ENCODE measurements around the gene KIRREL3.

Gene KIRREL3

DNA sequence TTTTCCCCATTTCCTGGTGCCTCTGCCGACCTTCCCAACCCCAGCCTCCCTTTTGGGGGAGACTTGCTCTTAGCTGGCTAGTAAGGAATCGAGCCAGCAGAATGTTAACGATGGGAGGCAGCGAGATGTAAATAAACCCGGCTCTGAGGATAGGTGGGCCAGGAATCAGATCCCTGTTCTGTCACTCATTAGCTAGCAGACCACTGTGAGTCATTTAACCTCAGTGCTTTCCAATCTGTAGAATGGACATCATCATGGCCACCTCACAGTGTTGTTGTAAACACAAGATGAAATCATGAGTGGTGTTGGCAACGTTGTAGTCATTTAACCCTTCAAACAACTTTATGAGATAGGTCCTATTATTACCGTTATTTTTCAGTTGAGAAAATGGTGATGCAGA, 208.6 kb downstream of the KIRREL3 start:
- Histone ChIP-seq H3K36me3 (ENCODE audit: insufficient read depth, low read length) (no peaks in the 10 kb centered on the region), H3K4me1 (ENCODE audit: insufficient read depth, low read length) (peaks cover 11% of the 10 kb centered on the region), H3K9ac (ENCODE audit: low read depth, low read length) (no peak overlapping the region), H3K9me3 (ENCODE audit: control insufficient read depth, insufficient read depth, low read length) (no peaks in the 10 kb centered on the region)

DNA sequence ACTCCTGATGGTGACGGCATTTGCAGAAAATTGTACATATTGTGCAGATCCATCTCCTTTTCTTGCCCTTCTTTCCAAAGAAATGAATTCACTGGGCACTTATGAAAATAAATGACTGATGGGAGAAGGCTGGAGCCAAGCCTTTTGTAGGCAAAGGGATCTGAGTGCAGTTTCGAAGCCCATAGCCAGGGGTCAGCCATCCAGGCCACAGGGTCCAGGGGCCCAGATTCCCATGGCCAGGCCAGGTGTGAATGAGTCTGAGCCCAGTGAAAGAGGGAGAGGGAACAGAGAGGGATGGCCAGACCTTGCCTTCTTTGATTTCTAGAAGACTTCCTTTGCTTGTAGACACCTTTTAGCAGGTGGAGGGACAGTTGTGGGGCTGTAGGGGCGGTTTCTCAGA, 209.1 kb downstream of the KIRREL3 start:
- Histone ChIP-seq H3K9ac (ENCODE audit: low read depth, low read length) (no peak overlapping the region), H3K4me1 (ENCODE audit: insufficient read depth, low read length) (peaks cover 11% of the 10 kb centered on the region), H3K36me3 (ENCODE audit: insufficient read depth, low read length) (no peaks in the 10 kb centered on the region), H3K9me3 (ENCODE audit: control insufficient read depth, insufficient read depth, low read length) (no peaks in the 10 kb centered on the region)

DNA sequence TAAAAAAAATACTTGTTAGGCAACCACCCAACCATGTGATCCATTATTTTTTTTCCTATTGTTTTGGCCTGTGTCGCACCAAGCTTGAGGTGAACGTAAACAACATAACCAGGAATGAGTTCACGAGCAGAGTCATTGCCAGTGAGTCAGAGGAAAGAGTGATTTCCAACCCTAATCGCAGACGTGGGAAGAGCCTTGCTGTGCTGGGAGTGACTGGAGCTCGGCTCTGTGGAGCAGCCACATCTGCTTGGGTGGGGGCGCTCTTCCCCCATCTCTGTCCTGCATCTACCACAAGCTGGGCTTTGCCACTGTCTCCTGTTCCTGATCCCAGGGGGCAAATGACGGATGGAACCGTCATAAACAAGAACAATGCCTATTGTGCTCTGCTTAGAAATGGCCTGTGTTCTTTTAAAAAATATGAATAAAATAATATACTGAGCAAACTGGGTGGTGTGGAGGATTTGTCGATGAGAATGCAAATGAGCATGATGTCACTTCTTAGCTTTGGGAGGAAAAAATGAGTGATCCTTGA, 210.0 kb downstream of the KIRREL3 start:
- Histone ChIP-seq H3K9me3 (ENCODE audit: control insufficient read depth, insufficient read depth, low read length) (no peaks in the 10 kb centered on the region), H3K4me1 (ENCODE audit: insufficient read depth, low read length) (peaks cover 11% of the 10 kb centered on the region), H3K9ac (ENCODE audit: low read depth, low read length) (no peak overlapping the region)

DNA sequence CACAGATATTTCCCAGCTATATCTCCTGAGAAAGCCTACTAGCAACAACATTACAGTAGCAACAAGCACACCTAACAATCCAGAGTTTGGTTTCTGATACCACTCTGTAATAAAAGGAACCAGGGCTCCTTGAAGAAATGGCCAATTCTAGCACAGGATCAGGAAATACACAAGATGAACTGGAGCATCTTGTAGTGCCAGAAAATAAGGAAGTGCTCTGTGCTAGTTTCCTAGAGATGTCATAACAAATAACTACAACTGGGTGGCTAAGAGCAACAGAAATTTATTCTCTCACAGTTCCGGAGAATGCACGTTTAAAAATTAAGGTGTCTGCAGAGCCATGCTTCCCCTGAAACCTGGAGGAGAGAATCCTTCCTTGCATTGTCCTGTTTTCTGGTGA, 217.8 kb downstream of the KIRREL3 start:
- Histone ChIP-seq H3K36me3 (ENCODE audit: insufficient read depth, low read length) (no peaks in the 10 kb centered on the region), H3K9me3 (ENCODE audit: control insufficient read depth, insufficient read depth, low read length) (no peaks in the 10 kb centered on the region), H3K9ac (ENCODE audit: low read depth, low read length) (no peak overlapping the region), H3K4me1 (ENCODE audit: insufficient read depth, low read length) (no peaks in the 10 kb centered on the region)

More for the DNA sequence above, 210.0 kb downstream of the KIRREL3 start:
- no peaks in the 10 kb centered on the region for H3K36me3 ChIP-seq (ENCODE audit: insufficient read depth, low read length)

DNA sequence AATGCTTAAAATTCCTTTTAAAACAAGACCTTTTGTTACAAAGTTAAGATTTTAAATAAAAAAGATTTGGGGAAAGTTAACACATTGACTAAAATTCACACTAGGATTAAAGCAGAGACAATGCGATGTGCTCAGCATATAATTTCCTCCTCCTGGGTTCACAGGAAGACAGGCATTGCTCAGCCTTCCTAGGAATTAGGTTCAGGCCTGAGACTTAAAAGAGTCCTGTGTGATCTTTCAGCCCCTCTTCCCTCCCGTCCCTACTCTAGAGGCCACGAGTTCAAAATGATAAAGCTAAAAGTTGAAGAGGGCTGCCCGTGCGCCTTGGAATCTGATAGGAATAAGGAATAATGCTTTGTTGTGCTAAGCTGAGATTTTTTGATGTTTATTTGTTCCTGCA, 218.6 kb downstream of the KIRREL3 start:
- Histone ChIP-seq H3K4me1 (ENCODE audit: insufficient read depth, low read length) (no peaks in the 10 kb centered on the region), H3K36me3 (ENCODE audit: insufficient read depth, low read length) (no peaks in the 10 kb centered on the region), H3K9me3 (ENCODE audit: control insufficient read depth, insufficient read depth, low read length) (no peaks in the 10 kb centered on the region), H3K9ac (ENCODE audit: low read depth, low read length) (no peak overlapping the region)

DNA sequence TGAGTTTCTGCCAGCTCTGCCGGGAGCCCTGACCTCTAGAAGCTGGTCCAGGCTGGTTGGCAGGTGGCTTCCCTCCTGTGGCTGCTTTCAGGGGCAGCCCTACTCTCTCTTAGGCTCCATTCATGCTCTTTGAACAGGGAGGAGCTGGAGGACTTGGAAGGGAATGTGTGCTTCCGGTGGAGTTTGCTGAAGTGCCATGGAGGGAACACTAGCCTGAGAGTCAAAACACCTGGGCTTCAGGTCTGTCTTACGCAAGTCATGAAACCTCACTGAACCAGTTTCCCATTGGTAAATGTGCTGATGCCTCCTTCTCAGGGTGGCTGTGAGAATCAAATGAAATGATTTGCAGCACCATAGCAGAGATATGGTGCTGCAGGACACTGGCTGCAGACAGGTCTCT, 224.5 kb downstream of the KIRREL3 start:
- H3K9ac ChIP-seq (ENCODE audit: low read depth, low read length), result no peak overlapping the region
- H3K36me3 ChIP-seq (ENCODE audit: insufficient read depth, low read length), result no peaks in the 10 kb centered on the region
- H3K4me1 ChIP-seq (ENCODE audit: insufficient read depth, low read length), result no peaks in the 10 kb centered on the region
- no peaks in the 10 kb centered on the region for H3K9me3 ChIP-seq (ENCODE audit: control insufficient read depth, insufficient read depth, low read length)

DNA sequence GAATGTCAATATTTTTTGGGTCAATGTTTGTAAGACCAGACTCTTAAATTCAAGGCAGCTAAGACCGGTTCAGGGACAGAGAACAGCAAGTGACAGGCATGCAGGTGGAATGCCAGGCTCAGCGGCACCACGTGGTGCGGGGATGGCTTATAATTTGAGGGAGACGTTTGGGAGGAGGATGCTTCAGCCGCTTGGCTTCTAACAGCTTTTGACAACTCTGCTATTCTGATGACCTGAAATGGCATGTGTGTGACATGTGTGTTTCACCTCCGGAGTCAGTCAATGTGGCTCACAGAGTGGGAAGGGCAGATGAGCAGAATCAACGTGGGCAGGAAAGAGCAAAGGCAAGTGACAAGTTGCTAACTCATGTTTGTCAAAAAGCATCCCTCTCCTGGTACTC, 228.3 kb downstream of the KIRREL3 start:
- Histone ChIP-seq H3K36me3 (ENCODE audit: insufficient read depth, low read length) (no peaks in the 10 kb centered on the region), H3K9ac (ENCODE audit: low read depth, low read length) (no peak overlapping the region), H3K9me3 (ENCODE audit: control insufficient read depth, insufficient read depth, low read length) (no peaks in the 10 kb centered on the region), H3K4me1 (ENCODE audit: insufficient read depth, low read length) (no peaks in the 10 kb centered on the region)

DNA sequence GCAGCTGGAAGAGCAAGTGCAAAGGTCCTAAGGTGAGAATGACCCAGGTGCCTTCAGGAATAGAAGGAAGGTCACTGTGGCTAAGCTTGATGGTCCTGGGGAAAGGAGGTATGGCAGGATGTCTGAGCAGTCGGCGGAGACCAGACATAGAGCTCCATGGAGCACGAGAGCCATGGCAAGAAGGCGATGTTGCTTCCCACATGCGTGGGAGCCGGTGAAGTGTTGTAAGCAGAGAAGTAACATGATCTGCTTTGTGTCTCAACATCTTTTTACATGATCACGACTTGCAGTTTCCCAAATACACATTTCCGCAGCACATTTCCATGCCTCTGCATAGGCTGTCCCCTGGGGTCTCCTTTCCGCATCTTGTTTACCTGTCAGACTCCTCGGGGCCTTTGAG, 231.9 kb downstream of the KIRREL3 start:
- H3K36me3 ChIP-seq (ENCODE audit: insufficient read depth, low read length), result no peaks in the 10 kb centered on the region
- no peaks in the 10 kb centered on the region for H3K4me1 ChIP-seq (ENCODE audit: insufficient read depth, low read length)
- H3K9ac ChIP-seq (ENCODE audit: low read depth, low read length), result no peak overlapping the region
- no peaks in the 10 kb centered on the region for H3K9me3 ChIP-seq (ENCODE audit: control insufficient read depth, insufficient read depth, low read length)

DNA sequence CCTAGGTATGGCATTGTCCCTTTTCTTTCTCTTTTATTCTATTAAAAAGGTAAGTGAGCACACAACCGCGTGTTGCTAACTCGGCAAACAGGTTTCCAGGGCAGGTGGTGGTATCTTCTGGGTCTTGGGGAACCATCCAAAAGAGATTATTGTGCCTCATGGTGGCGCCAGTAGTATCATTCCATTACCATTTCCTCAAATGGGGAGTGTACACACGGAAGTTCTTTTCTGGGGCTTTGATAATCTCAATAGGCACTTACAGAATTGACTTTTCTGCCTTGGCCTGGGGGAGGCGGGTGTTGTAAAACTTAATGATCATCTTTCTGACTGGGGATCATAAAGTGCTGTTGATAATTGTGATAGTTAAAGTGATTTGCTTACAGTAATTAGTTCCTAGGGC, 234.1 kb downstream of the KIRREL3 start:
- no peaks in the 10 kb centered on the region for H3K4me1 ChIP-seq (ENCODE audit: insufficient read depth, low read length)
- H3K9me3 ChIP-seq (ENCODE audit: control insufficient read depth, insufficient read depth, low read length), result no peaks in the 10 kb centered on the region
- no peaks in the 10 kb centered on the region for H3K36me3 ChIP-seq (ENCODE audit: insufficient read depth, low read length)
- H3K9ac ChIP-seq (ENCODE audit: low read depth, low read length), result no peak overlapping the region

DNA sequence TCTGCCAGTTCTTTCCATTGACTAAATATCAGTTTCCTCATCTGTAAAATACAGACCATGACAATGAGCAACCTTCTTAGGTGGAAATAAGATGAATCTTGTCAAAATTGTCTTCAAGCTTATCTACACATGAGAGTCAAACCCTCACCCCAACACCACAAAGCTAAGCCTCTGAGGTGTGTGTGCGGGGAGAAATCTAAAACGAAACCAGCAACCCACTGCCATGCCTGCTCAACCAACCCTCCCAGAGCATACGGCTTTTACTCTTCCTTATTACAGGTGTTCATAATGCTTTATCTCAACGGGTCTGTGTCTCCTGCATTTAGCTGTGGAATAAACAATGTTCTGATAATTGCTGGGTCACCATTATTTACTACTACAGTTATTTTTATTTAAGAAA, 235.4 kb downstream of the KIRREL3 start:
- Histone ChIP-seq H3K4me1 (ENCODE audit: insufficient read depth, low read length) (no peaks in the 10 kb centered on the region), H3K36me3 (ENCODE audit: insufficient read depth, low read length) (no peaks in the 10 kb centered on the region), H3K9ac (ENCODE audit: low read depth, low read length) (no peak overlapping the region), H3K9me3 (ENCODE audit: control insufficient read depth, insufficient read depth, low read length) (no peaks in the 10 kb centered on the region)

DNA sequence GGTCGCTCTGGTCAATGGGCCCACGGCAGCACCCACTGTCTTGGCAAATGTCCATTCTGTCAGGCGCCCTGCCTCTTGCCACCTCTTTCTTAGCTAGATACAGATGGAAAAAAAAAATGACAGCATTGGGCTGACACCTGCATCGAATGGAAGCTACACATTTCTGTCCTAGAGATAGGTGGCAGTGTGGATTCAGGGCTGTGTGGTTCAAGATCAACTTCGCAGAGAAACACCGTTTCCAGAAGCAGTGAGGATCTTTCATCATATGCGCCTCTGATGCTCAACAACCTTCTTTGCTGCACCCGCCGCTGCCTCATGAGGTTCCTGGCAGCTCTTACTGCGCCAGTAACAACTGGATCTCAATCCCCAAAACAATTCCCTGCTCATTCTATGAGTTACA, 236.3 kb downstream of the KIRREL3 start:
- H3K36me3 ChIP-seq (ENCODE audit: insufficient read depth, low read length), result no peaks in the 10 kb centered on the region
- H3K4me1 ChIP-seq (ENCODE audit: insufficient read depth, low read length), result no peaks in the 10 kb centered on the region
- no peaks in the 10 kb centered on the region for H3K9me3 ChIP-seq (ENCODE audit: control insufficient read depth, insufficient read depth, low read length)
- H3K9ac ChIP-seq (ENCODE audit: low read depth, low read length), result no peak overlapping the region

DNA sequence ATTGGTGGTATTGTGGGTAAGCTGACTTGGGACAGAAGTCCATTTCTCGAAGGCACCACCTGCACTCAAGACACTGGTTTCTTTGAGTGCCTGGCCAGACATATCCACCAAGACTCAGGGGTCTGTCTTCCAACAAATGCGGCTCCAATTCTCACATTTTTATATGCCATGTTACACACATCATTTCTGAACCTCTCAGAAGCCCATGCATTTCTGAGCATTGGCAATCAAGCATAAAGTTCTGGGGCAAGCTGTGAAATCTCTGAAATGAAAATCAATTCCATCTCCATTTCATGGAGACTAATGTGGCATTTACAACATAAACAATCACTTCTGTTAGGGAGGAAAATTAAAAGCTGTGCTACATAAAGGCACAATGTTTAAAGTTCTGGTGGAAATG, 243.7 kb downstream of the KIRREL3 start:
- Histone ChIP-seq H3K4me1 (ENCODE audit: insufficient read depth, low read length) (no peaks in the 10 kb centered on the region; the same call in 1 of the 2 replicates), H3K36me3 (ENCODE audit: insufficient read depth, low read length) (no peaks in the 10 kb centered on the region), H3K9ac (ENCODE audit: low read depth, low read length) (no peak overlapping the region), H3K9me3 (ENCODE audit: control insufficient read depth, insufficient read depth, low read length) (no peaks in the 10 kb centered on the region)

DNA sequence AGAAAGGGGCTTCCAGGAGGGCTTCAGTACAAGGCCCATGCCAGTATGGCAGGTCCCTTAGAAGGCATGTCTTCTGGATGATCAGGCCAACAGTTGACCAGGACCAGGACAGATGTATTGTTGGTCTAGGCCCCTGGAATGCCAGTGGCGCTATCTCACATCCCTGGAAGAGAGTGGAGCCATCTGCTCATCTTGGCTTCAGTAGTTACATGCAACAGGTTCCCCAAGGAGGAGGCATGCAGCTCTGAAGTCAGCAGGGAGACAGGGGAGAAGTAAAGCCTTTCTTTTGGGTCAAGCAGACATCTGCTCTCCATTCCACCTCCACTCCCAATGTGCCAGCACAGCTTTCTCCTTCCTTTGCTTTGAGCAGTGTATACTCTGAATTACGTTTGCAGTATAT, 244.1 kb downstream of the KIRREL3 start:
- no peaks in the 10 kb centered on the region; the same call in 1 of the 2 replicates for H3K4me1 ChIP-seq (ENCODE audit: insufficient read depth, low read length)
- H3K9ac ChIP-seq (ENCODE audit: low read depth, low read length), result no peak overlapping the region
- H3K36me3 ChIP-seq (ENCODE audit: insufficient read depth, low read length), result no peaks in the 10 kb centered on the region
- no peaks in the 10 kb centered on the region for H3K9me3 ChIP-seq (ENCODE audit: control insufficient read depth, insufficient read depth, low read length)

DNA sequence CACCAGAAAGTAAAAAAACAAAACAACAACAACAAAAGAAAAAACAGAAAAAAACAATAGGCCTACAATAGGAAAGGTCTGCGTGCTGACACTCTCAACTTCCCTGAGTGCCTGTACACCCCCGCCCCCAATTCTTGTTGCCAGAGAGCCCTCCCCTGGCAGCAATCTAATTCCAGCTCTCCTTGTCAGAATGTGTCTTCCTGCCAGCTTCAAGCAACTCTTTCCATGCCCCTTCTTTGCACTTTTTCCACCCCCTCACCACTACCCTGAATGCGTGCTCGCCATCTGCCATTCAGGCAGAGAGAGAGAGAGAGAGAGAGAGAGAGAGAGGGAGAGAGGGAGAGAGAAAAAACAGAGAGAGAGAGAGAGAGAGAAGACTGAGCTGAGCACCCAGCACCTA, 245.0 kb downstream of the KIRREL3 start:
- Histone ChIP-seq H3K36me3 (ENCODE audit: insufficient read depth, low read length) (no peaks in the 10 kb centered on the region), H3K9me3 (ENCODE audit: control insufficient read depth, insufficient read depth, low read length) (no peaks in the 10 kb centered on the region), H3K4me1 (ENCODE audit: insufficient read depth, low read length) (no peaks in the 10 kb centered on the region; the same call in 1 of the 2 replicates), H3K9ac (ENCODE audit: low read depth, low read length) (no peak overlapping the region)

DNA sequence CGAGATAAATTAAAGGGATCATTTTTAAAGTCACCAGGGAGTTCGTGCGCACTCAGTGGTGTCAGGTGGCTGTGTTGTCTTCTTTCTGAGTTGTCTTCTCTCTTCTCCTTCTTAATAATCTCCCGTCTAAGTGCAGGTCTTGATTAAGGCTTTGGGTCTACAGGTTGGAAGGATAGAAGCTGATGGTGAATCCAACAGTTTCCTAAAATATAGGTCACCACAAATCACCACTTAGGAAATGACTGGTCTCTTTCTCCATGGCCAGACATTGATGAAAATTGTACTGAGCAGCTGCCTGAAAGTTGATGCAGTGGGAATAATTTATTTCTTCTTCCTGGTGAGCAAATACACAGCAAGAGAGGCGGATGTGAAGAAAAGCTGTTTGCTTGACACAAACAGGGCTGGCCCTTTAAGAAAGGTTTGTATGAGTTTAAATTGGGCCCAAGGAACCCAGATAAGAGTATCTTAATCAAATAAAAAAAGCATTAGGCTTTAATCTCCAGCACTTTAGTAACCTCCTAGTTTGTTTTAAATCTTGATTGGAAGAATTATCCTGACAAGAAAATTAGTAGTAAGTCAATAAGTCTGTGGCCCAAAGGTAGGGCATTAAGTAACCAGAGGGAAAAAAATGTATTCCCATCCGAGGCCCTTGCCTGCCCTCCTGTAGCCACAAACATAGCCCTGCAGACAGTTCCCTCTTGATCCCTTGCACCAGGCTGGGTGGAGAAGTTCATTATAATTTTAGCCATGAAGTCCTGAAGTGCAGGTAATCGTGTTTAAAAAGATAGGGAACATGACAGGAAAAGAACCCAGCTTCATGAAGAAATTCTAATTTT, 245.8 kb downstream of the KIRREL3 start:
- no peaks in the 10 kb centered on the region for H3K36me3 ChIP-seq (ENCODE audit: insufficient read depth, low read length)
- no peak overlapping the region for H3K9ac ChIP-seq (ENCODE audit: low read depth, low read length)
- H3K4me1 ChIP-seq (ENCODE audit: insufficient read depth, low read length), result no peaks in the 10 kb centered on the region; the same call in 1 of the 2 replicates
- H3K9me3 ChIP-seq (ENCODE audit: control insufficient read depth, insufficient read depth, low read length), result no peaks in the 10 kb centered on the region
